Measurements from ENCODE around the gene S100Z.
A peak's percentile ranks its signal among the peaks of the same experiment; 100 is the strongest.
"Not testable (repeated sequence)": the region's sequence is repeated elsewhere in the genome, so short reads cannot be mapped to it uniquely, and the experiment has no call there.

The S100Z gene

DNA sequence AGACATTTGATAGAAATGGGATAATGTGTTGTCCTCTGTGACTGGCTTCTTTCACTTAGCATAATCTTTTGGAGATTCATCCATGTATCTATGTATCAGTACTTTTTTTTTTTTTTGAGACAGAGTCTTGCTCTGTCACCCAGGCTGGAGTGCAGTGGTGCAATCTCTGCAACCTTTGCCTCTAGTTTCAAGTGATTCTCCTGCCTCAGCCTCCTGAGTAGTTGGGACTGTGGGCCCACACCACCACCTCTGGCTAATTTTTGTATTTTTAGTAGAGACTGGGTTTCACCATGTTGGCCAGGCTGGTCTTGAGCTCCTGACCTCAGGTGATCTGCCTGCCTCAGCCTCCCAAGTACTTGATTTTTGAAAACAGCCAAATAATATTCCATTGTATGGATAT, 23.4 kb upstream of the S100Z start:
- DNase-seq (ENCODE audit: low spot score), result not testable (repeated sequence)

DNA sequence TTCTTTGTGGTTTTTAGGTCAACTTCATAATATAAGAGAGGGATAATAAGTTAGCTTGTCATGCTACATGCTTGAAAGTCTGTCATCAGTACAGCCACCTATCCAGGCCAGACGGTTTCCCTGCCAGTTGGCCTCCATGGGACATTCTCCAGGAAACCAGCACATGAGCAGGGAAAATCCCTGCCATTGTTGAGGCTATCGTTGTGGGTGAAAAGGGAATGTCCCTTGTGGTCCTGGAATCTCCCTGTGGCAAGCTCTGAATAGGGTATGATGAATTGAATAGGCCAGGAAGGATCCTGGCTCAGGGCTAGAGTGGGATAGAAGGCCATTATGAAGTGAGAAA, 18.7 kb upstream of the S100Z start:
- DNase-seq (ENCODE audit: low spot score), result no peak

DNA sequence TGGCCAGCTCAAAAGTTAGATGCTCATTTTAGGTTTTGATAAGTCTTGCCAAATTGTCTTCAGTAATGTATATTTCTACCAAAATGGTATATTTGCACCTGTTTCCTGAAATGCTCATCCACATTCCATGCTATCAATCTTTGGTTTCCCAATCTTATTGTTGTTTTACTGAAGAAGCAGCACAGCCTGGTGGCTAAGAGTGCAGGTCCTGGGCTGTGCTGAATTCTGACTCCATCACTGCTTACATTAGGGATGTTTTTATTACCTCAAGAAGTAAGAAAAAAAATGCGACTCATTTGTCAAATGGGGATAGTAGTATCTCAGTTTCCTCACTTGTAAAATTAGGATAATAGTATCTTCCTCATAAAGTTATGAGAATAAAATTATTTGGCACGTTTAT, 13.6 kb upstream of the S100Z start:
- no peak for DNase-seq (ENCODE audit: low spot score)

GRCh38 chr5:76836585-76836984, 13.2 kb upstream of the S100Z start:
- no peak for DNase-seq (ENCODE audit: low spot score)

DNA sequence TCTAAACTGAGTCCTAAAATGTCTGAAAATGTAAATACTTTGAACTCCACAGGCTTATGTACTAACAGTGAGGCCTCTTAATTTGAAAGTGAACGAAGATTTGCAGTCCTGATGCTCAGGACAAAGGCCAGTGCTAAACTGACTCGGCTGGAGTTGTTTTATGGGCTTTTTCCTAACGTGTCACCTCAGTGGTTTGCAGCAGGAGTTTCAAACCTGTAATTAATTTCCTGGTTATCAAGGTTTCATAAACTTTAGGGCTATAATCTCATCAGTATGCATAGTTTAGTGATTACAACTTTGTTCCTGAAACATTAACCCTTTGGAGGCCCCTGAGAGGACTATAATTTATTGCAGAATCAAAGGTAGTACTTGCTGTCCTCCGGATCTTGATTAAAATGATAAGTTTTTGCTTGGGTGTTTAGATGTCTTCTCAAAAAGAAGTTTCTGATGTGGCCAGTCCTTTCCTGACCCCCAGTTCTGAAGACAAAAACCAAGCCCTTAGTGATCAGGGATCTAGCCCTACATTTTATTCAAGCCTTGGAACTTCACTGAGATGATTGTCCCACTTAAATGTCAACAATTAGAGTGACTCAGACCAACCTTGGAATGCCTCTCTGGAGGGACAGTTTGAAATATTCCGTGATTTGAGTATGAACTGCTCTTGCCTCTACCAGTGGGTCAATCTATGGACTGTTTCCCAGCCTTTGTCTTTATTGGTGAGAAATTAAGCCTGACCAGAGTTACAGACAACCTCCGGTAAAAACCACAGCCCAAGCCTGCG, 11.1 kb upstream of the S100Z start:
- DNase-seq (ENCODE audit: low spot score), result peak; percentile 72

GRCh38 chr5:76841361-76841760, 8.5 kb upstream of the S100Z start:
- peak; percentile 36 for DNase-seq (ENCODE audit: low spot score)

GRCh38 chr5:76845890-76846289, 3.9 kb upstream of the S100Z start:
- DNase-seq (ENCODE audit: low spot score), result no peak

DNA sequence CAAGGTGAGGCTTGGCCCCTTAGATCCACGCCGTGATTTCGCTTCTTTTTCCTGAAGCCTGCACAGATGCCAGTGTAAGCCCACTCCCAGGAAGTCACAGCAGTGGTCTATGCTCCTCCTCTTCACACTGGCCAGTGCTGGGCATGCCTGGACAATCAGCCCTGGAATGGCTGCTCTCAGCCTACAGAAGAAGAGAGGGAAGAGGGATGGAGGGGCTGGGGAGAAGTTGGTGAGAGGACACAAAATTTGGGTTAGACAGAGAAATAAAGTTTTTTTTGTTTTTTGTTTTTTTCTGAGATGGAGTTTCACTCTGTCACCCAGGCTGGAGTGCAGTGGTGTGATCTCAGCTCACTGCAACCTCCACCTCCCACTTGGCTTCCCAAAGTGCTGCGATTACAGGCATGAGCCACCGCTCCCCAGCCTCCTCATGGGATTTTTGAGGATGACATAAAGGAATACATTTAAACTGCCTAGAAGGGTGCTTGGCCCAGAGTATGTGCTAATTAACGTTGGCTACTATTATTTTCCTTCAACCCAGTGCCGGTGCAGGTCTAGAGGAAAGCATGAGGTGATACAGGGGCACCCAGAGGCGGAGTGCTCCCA, 830 bp downstream of the S100Z start:
- DNase-seq (ENCODE audit: low spot score), result no peak

DNA sequence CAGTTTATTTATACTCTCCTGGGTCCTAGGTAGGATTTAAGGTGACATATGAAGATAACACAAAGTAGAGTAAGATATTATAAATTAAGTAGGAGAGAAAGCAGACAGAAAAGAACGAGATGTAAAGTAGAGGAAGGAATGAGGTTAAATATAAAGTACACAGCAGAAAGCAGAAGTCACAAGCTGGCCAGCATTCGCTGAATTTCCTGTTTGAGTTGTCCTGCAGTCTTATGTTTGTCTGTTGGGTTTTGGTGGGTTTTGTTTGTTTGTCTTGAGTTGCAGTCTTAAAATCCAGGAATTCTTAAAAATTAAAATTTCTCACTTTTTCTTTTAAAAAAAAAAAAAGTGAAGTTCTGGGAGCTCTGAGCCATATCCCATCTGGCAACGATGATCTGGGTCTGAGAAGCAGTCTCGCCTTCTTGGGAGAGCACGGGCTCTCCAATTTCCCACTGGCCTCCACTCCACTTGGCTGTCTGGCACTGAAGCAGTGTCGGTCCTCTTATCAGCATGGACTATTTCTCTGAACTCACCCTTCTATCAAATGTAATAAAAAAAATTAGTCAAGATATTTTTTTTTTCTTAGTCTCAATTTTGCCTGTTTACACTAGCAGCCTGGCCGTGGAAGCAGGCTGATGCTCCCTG, 2.0 kb downstream of the S100Z start:
- DNase-seq (ENCODE audit: low spot score), result no peak

- no peak for DNase-seq (ENCODE audit: low spot score)
Measured at GRCh38 chr5:76852772-76853171, 3.0 kb downstream of the S100Z start.

DNA sequence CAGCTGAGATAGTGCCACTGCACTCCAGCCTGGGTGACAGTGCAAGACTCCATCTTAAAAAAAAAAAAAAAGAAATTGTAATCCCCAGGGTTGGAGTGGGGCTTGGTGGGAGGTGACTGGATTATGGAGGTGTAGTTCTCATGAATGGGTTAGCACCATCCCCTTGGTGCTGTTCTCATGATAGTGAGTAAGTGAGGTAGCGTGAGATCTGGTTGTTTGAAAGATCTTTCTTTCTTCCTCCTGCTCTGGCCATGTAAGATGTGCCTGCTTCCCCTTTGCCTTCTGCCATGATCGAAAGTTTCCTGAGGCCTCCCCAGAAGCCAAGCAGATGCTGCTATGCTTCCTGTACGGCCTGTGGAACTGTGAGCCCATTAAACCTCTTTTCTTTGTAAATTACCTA, 3.9 kb downstream of the S100Z start:
- DNase-seq (ENCODE audit: low spot score), result not testable (repeated sequence)

- no peak for DNase-seq (ENCODE audit: low spot score)
Measured at GRCh38 chr5:76854644-76855043, 4.8 kb downstream of the S100Z start.

DNA sequence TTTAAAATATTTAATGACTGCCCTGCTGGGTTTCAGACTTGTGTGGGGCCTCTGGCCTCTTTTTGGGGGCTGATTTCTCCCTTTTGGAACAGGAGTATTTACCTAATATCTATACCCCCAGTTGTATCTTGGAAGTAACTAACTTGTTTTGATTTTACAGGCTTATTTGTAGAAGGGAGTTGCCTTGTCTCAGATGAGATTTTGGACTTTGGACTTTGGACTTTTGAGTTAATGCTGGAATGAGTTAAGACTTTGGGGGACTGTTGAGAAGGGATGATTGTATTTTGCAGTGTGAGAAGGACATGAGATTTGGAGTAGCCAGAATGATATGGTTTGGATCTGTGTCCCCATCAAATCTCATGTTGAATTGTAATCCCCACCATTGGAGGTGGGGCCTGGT, 5.7 kb downstream of the S100Z start:
- DNase-seq (ENCODE audit: low spot score), result not testable (repeated sequence)

DNA sequence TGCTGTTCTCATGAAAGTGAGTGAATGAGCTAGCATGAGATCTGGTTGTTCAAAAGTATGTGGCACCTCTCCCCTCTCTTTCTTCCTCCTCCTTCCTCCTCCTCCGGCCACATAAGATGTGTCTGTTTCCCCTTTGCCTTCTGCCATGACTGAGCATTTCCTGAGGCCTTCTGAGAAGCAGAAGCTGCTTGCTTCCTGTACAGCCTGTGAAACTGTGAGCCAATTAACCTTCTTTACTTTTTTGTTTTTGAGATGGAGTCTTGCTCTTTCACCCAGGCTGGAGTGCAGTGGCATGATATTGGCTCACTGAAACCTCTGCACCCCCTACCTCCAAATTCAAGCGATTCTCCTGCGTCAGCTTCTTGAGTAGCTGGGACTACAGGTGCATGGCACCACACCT, 6.1 kb downstream of the S100Z start:
- no peak for DNase-seq (ENCODE audit: low spot score)

- not testable (repeated sequence) for DNase-seq (ENCODE audit: low spot score)
Measured at GRCh38 chr5:76856800-76857199, 7.0 kb downstream of the S100Z start.

GRCh38 chr5:76859591-76860247, 9.9 kb downstream of the S100Z start:
- no peak for DNase-seq (ENCODE audit: low spot score)

GRCh38 chr5:76861612-76862011, 11.8 kb downstream of the S100Z start:
- no peak for DNase-seq (ENCODE audit: low spot score)

GRCh38 chr5:76863001-76863400, 13.2 kb downstream of the S100Z start:
- no peak for DNase-seq (ENCODE audit: low spot score)

DNA sequence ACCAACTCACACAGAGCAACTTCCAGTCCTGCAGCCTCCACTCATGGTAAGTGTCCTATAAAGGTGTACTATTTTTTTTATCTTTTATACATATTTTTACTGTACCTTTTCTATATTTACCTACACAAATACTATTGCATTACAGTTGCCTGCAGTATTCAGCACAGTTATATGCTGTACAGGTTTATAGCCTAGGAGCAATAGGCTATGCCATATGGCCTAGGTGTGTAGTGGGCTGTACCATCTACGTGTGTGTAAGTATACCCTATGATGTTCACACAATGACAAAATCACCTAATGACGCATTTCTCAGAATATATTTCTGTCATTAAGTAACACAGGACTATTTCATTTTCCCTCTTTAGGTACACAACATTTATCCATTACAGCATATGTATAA, 16.7 kb downstream of the S100Z start:
- no peak for DNase-seq (ENCODE audit: low spot score)

- DNase-seq (ENCODE audit: low spot score), result no peak
Measured at GRCh38 chr5:76867038-76867437, 17.2 kb downstream of the S100Z start.

GRCh38 chr5:76867827-76868693, 18.2 kb downstream of the S100Z start:
- peak; percentile 58 for DNase-seq (ENCODE audit: low spot score)

DNA sequence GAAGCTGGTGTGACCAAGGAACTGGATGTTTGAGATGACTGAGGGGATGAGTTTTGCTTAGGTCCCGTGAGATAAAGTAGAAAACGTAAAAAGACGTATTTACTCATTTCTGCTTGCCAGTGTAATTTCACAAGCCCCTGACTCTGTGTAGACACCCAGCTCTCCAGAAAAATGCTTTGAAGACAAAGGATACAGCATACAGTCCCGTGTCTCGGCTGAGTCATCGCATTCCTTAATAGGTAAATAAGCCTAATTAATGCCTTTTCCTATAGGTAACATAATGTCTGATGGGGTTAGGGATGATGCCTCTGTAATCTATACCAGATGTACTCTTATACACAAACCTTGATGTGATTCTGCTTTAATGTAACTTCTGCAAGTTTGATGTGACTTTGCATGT, 20.2 kb downstream of the S100Z start:
- no peak for DNase-seq (ENCODE audit: low spot score)
